K562 (cell line): ENCODE results near the gene BET1L. TPM values are rescaled to one million over a fixed set of nuclear protein-coding genes. Genes with fewer than 3 reads are reported as not detected.
A peak's percentile ranks its signal among the peaks of the same experiment; 100 is the strongest.

Source experiments
- DACH1 ChIP-seq: fragments of 450-650 bp; IDR thresholded peaks from 2 replicates; pipeline ENCODE4 v1.6.1; 2018; ENCODE audit not compliant: partially characterized antibody
- ELK1 ChIP-seq: sonication (generic); formaldehyde crosslinking; IDR thresholded peaks from 2 replicates; pipeline ENCODE4 v1.8.1; 2022; ENCODE audit warnings: missing genetic modification reagents
- FOSL1 ChIP-seq: fragments of 200-800 bp; sonication (Bioruptor generic); conservative IDR thresholded peaks from 2 replicates; pipeline ENCODE4 v1.6.1; 2016; ENCODE audit warnings: missing genetic modification characterization, missing compliant biosample characterization
- FOXK1 ChIP-seq: sonication (generic); formaldehyde crosslinking; IDR thresholded peaks from 2 replicates; pipeline ENCODE4 v1.8.0; 2022; ENCODE audit warnings: missing genetic modification reagents, mild to moderate bottlenecking, borderline replicate concordance
- FOXK2 ChIP-seq, 2 experiments: fragments of 450-650 bp; IDR thresholded peaks in 1 of 2; conservative IDR thresholded peaks in 1 of 2; 2 replicates each; pipeline ENCODE4 v1.6.1; 2016; ENCODE audit warnings: low read depth in 2 of 2, mild to moderate bottlenecking in 1 of 2
- HOXB6 ChIP-seq: fragments of 250-450 bp; sonication (Bioruptor Pico); IDR thresholded peaks from 2 replicates; pipeline ENCODE4 v1.5.1; 2022; ENCODE audit warnings: mild to moderate bottlenecking, borderline replicate concordance
- IFI16 ChIP-seq: fragments of 250-450 bp; sonication (Bioruptor Pico); IDR thresholded peaks from 2 replicates; pipeline ENCODE4 v2.1.2; 2022; ENCODE audit warnings: mild to moderate bottlenecking, inconsistent platforms
- JUNB ChIP-seq: fragments of 450-650 bp; formaldehyde crosslinking; conservative IDR thresholded peaks from 2 replicates; pipeline ENCODE4 v1.4.0; 2020; ENCODE audit warnings: mild to moderate bottlenecking
- MAFF ChIP-seq: IDR thresholded peaks from 2 replicates; pipeline ENCODE4 v1.6.1; 2012; ENCODE audit warnings: low read length, improper control_type of control experiment
- NUFIP1 ChIP-seq: fragments of 450-650 bp; IDR thresholded peaks from 2 replicates; pipeline ENCODE4 v1.6.1; 2018; ENCODE audit not compliant: partially characterized antibody
- POLR2H ChIP-seq: IDR thresholded peaks from 2 replicates; pipeline ENCODE4 v1.6.1; 2016; ENCODE audit warnings: missing genetic modification characterization, low read depth, mild to moderate bottlenecking, control low read depth, missing compliant biosample characterization, moderate library complexity
- RB1 ChIP-seq: fragments of 450-650 bp; IDR thresholded peaks from 2 replicates; pipeline ENCODE4 v1.6.1; 2017; ENCODE audit warnings: low read depth, mild to moderate bottlenecking
- TBP ChIP-seq: optimal IDR thresholded peaks from 2 replicates; pipeline ENCODE3; 2011; ENCODE audit warnings: low read depth, low read length, improper control_type of control experiment
- TRIM24 ChIP-seq, 2 experiments: fragments of 450-650 bp; IDR thresholded peaks; 2 replicates each; pipeline ENCODE4 v1.6.1; 2016
- TRIM28 ChIP-seq: fragments of 450-650 bp; IDR thresholded peaks from 2 replicates; pipeline ENCODE4 v1.6.1; 2017
- U2AF1 ChIP-seq: fragments of 200-400 bp; formaldehyde crosslinking; optimal IDR thresholded peaks from 2 replicates; pipeline ENCODE3; 2017; ENCODE audit warnings: mild to moderate bottlenecking, low read depth, low read length, moderate library complexity
- ZNF212 ChIP-seq: fragments of 450-650 bp; formaldehyde crosslinking; IDR thresholded peaks from 2 replicates; pipeline ENCODE4 v1.4.0; 2020; ENCODE audit warnings: mild to moderate bottlenecking
- ZNF280B ChIP-seq: fragments of 250-450 bp; sonication (Bioruptor Pico); IDR thresholded peaks from 2 replicates; pipeline ENCODE4 v1.5.1; 2021; ENCODE audit warnings: mild to moderate bottlenecking
- ZNF511 ChIP-seq: sonication (generic); formaldehyde crosslinking; IDR thresholded peaks from 2 replicates; pipeline ENCODE4 v1.8.0; 2022; ENCODE audit warnings: mild to moderate bottlenecking, missing genetic modification reagents
- ZNF551 ChIP-seq: fragments of 250-450 bp; sonication (Bioruptor Pico); IDR thresholded peaks from 2 replicates; pipeline ENCODE4 v1.5.0; 2021; ENCODE audit warnings: mild to moderate bottlenecking, moderate library complexity
- polyA plus RNA-seq, 8 experiments: library from polyadenylated mRNA; depleted of rRNA in 4 of 8; stranded (reverse) in 5 of 8; unstranded in 3 of 8; fragments of >200 nt; fragmentation: Nextera tagmentation in 2 of 8; fragmentation: Illumina TruSeq in 1 of 8; extraction: Ambion mirVana in 2 of 8; extraction: Trizol in 1 of 8; gene quantifications; 2 replicates each; pipeline versions ENCODE4 v1.2.1 to v1.2.3, GENCODE V29; 2011 to 2014; ENCODE audit warnings: inconsistent platforms in 1 of 8, missing spikeins in 1 of 8
- total RNA-seq, 7 experiments: library from RNA; depleted of rRNA in 6 of 7; stranded (reverse); fragments of >200 nt in 6 of 7; fragmentation: Illumina TruSeq in 2 of 7; extraction: Trizol in 2 of 7; gene quantifications; 2 replicates each; pipeline versions ENCODE4 v1.2.1 to v1.2.3, GENCODE V29; 2011 to 2021; ENCODE audit warnings: low replicate concordance in 1 of 7
- TF ChIP-seq, protein P1 (sequence below): fragments of 450-650 bp; IDR thresholded peaks from 2 replicates; pipeline ENCODE4 v1.6.1; 2016; ENCODE audit warnings: low read depth, mild to moderate bottlenecking, moderate library complexity
- TF ChIP-seq, protein P2 (sequence below): fragments of 450-650 bp; formaldehyde crosslinking; IDR thresholded peaks from 2 replicates; pipeline ENCODE4 v1.4.0; 2020; ENCODE audit warnings: mild to moderate bottlenecking, mixed read lengths
- TF ChIP-seq, protein P3 (sequence below): fragments of 450-650 bp; conservative IDR thresholded peaks from 2 replicates; pipeline ENCODE4 v1.6.1; 2016; ENCODE audit warnings: missing genetic modification characterization, low read depth, mild to moderate bottlenecking, missing compliant biosample characterization, moderate library complexity

The BET1L gene
- total and polyA plus RNA-seq, 9 of the 15 experiments (the other 6 are each of a cell fraction or from before 2014, with no cell fraction given), result 9.9 to 69.1 (median 19.9) TPM

- no peak for TF ChIP-seq ELK1
- TF ChIP-seq, protein P1, sequence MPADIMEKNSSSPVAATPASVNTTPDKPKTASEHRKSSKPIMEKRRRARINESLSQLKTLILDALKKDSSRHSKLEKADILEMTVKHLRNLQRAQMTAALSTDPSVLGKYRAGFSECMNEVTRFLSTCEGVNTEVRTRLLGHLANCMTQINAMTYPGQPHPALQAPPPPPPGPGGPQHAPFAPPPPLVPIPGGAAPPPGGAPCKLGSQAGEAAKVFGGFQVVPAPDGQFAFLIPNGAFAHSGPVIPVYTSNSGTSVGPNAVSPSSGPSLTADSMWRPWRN, result no peak
- TF ChIP-seq TRIM24 (IDR thresholded peaks at IDR 0.05), result peak in 1 of 2 experiments; percentile 75; a peak in 2 of 4 replicates
- TF ChIP-seq ZNF511 (CRISPR knock-in tag), result no peak; the same call in 1 of the 2 replicates
- TF ChIP-seq ZNF280B (CRISPR knock-in tag), result no peak
- TF ChIP-seq ZNF551 (CRISPR knock-in tag), result no peak
- TF ChIP-seq, protein P2, sequence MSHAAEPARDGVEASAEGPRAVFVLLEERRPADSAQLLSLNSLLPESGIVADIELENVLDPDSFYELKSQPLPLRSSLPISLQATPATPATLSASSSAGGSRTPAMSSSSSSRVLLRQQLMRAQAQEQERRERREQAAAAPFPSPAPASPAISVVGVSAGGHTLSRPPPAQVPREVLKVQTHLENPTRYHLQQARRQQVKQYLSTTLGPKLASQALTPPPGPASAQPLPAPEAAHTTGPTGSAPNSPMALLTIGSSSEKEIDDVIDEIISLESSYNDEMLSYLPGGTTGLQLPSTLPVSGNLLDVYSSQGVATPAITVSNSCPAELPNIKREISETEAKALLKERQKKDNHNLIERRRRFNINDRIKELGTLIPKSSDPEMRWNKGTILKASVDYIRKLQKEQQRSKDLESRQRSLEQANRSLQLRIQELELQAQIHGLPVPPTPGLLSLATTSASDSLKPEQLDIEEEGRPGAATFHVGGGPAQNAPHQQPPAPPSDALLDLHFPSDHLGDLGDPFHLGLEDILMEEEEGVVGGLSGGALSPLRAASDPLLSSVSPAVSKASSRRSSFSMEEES, result no peak
- no peak for TF ChIP-seq TRIM28
- peak; percentile 57 for TF ChIP-seq NUFIP1
- no peak for TF ChIP-seq DACH1
- no peak for TF ChIP-seq HOXB6 (CRISPR knock-in tag)
- no peak for TF ChIP-seq JUNB
- TF ChIP-seq, protein P3, sequence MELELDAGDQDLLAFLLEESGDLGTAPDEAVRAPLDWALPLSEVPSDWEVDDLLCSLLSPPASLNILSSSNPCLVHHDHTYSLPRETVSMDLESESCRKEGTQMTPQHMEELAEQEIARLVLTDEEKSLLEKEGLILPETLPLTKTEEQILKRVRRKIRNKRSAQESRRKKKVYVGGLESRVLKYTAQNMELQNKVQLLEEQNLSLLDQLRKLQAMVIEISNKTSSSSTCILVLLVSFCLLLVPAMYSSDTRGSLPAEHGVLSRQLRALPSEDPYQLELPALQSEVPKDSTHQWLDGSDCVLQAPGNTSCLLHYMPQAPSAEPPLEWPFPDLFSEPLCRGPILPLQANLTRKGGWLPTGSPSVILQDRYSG (tag), result 0 out of 2 replicates have a peak, but pooled peaks have one; percentile 32
- no peak for TF ChIP-seq IFI16 (CRISPR knock-in tag)
- peak; percentile 69 for TF ChIP-seq POLR2H (tag)
- TF ChIP-seq RB1, result no peak; the same call in none of the 2 replicates
- TF ChIP-seq TBP, result peak; percentile 80
- TF ChIP-seq FOXK1 (CRISPR knock-in tag), result 0 out of 2 replicates have a peak, but pooled peaks have one; percentile 76
- no peak for TF ChIP-seq FOSL1 (tag)
- peak; percentile 70 to 75; a peak in 3 of 4 replicates for TF ChIP-seq FOXK2 (conservative IDR thresholded peaks at IDR 0.05 in 1 of 2, IDR thresholded peaks at IDR 0.05 in 1 of 2; ENCODE audit: low read depth in 2 of 2)
- TF ChIP-seq MAFF, result no peak
- peak; percentile 86 for TF ChIP-seq U2AF1
- no peak for TF ChIP-seq ZNF212 (CRISPR knock-in tag)
These were observed at the start of gene BET1L, which contains the start of gene RIC8A (continued) for GRCh38 chr11:207208-207862.
